GM06990 (cell line): Measurements from ENCODE around the gene UBE2F.

Experiments
- DNase-seq: peaks from one replicate; pipeline ENCODE4 v3.0.0-alpha.2; 2011; ENCODE audit not compliant: insufficient read length; ENCODE audit errors: extremely low read depth
- H3K27me3 ChIP-seq: replicated peaks from 2 replicates; pipeline ENCODE4 v1.6.0; 2011; ENCODE audit warnings: low read length; ENCODE audit not compliant: control insufficient read depth, insufficient read depth
- H3K36me3 ChIP-seq: 2 replicates; pipeline ENCODE4 v1.5.1; 2011; ENCODE audit warnings: low read length; ENCODE audit not compliant: control insufficient read depth, insufficient read depth
- H3K4me3 ChIP-seq: replicated peaks from 2 replicates; pipeline ENCODE4 v1.5.1; 2011; ENCODE audit warnings: low read depth, mild to moderate bottlenecking, control low read depth, low read length
- CTCF ChIP-seq: IDR thresholded peaks from 2 replicates; pipeline ENCODE4 v1.5.1; 2011; ENCODE audit warnings: low read length, control low read depth, mild to moderate bottlenecking, inconsistent platforms; ENCODE audit not compliant: insufficient read depth, poor library complexity, severe bottlenecking

Gene UBE2F

GRCh38 chr2:237996021-237996593, 29.3 kb downstream of the UBE2F start:
- H3K36me3 ChIP-seq = no peaks in the 10 kb centered on the region
- DNase-seq = no peak
- H3K4me3 ChIP-seq = no peak overlapping the region
- no peaks in the 10 kb centered on the region for H3K27me3 ChIP-seq
- no peak for TF ChIP-seq CTCF

DNA sequence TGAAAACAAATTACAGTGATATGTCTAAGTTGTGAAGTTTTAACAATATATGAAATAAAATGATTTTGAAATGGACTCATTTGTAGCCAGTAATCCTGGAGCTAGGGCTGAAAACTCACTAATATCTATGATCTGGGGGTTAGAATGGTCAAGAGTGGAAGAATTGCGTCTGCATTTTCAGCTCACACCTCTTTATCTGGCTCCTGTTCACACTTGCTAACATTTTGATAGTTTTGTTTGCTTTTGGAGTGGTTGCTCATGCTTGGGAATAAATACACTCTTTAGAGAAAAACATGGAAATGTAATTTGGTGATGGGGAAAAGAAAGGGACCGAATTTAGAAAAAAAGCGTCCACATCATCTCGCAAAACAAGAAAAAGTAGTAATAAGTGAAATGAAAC, 30.7 kb downstream of the UBE2F start:
- H3K27me3 ChIP-seq = no peaks in the 10 kb centered on the region

GRCh38 chr2:237998530-237998929, 31.7 kb downstream of the UBE2F start:
- no peaks in the 10 kb centered on the region for H3K27me3 ChIP-seq
- H3K4me3 ChIP-seq = peak overlapping the region; percentile 33
- no peak for TF ChIP-seq CTCF
- H3K36me3 ChIP-seq = no peaks in the 10 kb centered on the region
- peak; percentile 70 for DNase-seq

More for the DNA sequence above, 30.7 kb downstream of the UBE2F start:
- no peak for DNase-seq
- Histone ChIP-seq H3K4me3 (no peak overlapping the region), H3K36me3 (no peaks in the 10 kb centered on the region)
- TF ChIP-seq CTCF = no peak

GRCh38 chr2:238003234-238004031, 36.6 kb downstream of the UBE2F start:
- TF ChIP-seq CTCF = no peak
- Histone ChIP-seq H3K36me3 (no peaks in the 10 kb centered on the region; the same call in 1 of the 2 replicates), H3K4me3 (no peak overlapping the region), H3K27me3 (no peaks in the 10 kb centered on the region)
- DNase-seq = no peak

GRCh38 chr2:238004077-238004830, 37.4 kb downstream of the UBE2F start:
- no peak for DNase-seq
- Histone ChIP-seq H3K36me3 (no peaks in the 10 kb centered on the region; the same call in 1 of the 2 replicates), H3K4me3 (no peak overlapping the region), H3K27me3 (no peaks in the 10 kb centered on the region)
- TF ChIP-seq CTCF = no peak
